OCI-LY7 (cell line): Measurements from ENCODE around the gene CLCF1. TPM values are rescaled to one million over a fixed set of nuclear protein-coding genes. Genes with fewer than 3 reads are reported as not detected.

ENCODE experiments used
- BruUV-seq: library from RNA; stranded (reverse); fragments of 400-500 nt; replicated peaks from 2 replicates; lab custom pipeline; 2021; lab: Mats Ljungman, UMichigan
- CTCF ChIA-PET: fragments of 300-600 bp; sonication (Branson Sonifier 250); formaldehyde crosslinking; loops from one replicate; lab custom pipeline; 2022; ENCODE audit warnings: antibody characterized with exemption; ENCODE audit not compliant: unreplicated experiment; lab: Charles Lee
- POLR2A ChIA-PET: fragments of 300-600 bp; sonication (Branson Sonifier 250); formaldehyde crosslinking; loops from one replicate; lab custom pipeline; 2022; ENCODE audit warnings: antibody characterized with exemption; lab: Charles Lee
- DNase-seq: peaks from one replicate; pipeline ENCODE4 v3.0.0-alpha.2; 2015; ENCODE audit warnings: low spot score
- H2AFZ ChIP-seq: fragments of 200-600 bp; sonication (generic), shearing (Covaris generic); 2 replicates; pipeline ENCODE4 v1.6.1; 2014; ENCODE audit warnings: mild to moderate bottlenecking, antibody characterized with exemption, low read length, moderate library complexity
- H3K27ac ChIP-seq: fragments of 200-600 bp; sonication (generic); 2 replicates; pipeline ENCODE4 v1.5.1; 2014; ENCODE audit warnings: mixed run types, low read depth, mild to moderate bottlenecking, moderate library complexity, low read length, inconsistent platforms; ENCODE audit not compliant: poor library complexity, severe bottlenecking
- H3K36me3 ChIP-seq: fragments of 200-600 bp; sonication (generic); 2 replicates; pipeline ENCODE4 v1.6.1; 2014; ENCODE audit warnings: mild to moderate bottlenecking, antibody characterized with exemption, low read length, moderate library complexity, mixed read lengths; ENCODE audit not compliant: insufficient read depth
- H3K4me1 ChIP-seq: fragments of 200-600 bp; sonication (generic); 2 replicates; pipeline ENCODE4 v1.5.1; 2014; ENCODE audit warnings: mild to moderate bottlenecking, low read length; ENCODE audit not compliant: insufficient read depth, poor library complexity, severe bottlenecking
- H3K4me2 ChIP-seq: fragments of 200-600 bp; sonication (generic); 2 replicates; pipeline ENCODE4 v1.6.1; 2014; ENCODE audit warnings: mild to moderate bottlenecking, low read length
- H3K4me3 ChIP-seq: fragments of 200-600 bp; sonication (generic); 2 replicates; pipeline ENCODE4 v1.5.1; 2014; ENCODE audit warnings: mild to moderate bottlenecking, low read depth, low read length; ENCODE audit not compliant: poor library complexity, severe bottlenecking
- H3K79me2 ChIP-seq: fragments of 200-600 bp; sonication (generic); 2 replicates; pipeline ENCODE4 v1.6.1; 2016; ENCODE audit warnings: low read depth, mild to moderate bottlenecking, low read length, moderate library complexity, mixed read lengths; ENCODE audit not compliant: insufficient read depth
- H3K9me2 ChIP-seq: fragments of 200-600 bp; sonication (generic); 2 replicates; pipeline ENCODE4 v1.6.1; 2016; ENCODE audit warnings: mild to moderate bottlenecking, low read length, mixed read lengths; ENCODE audit not compliant: insufficient read depth
- H3K9me3 ChIP-seq: fragments of 200-600 bp; sonication (generic); 2 replicates; pipeline ENCODE4 v1.6.1; 2014; ENCODE audit warnings: mild to moderate bottlenecking, mixed run types, low read length, mixed read lengths
- H4K20me1 ChIP-seq: fragments of 200-600 bp; sonication (generic); 2 replicates; pipeline ENCODE4 v1.6.1; 2014; ENCODE audit warnings: mild to moderate bottlenecking, antibody characterized with exemption, low read length, moderate library complexity, mixed read lengths; ENCODE audit not compliant: insufficient read depth
- EZH2phosphoT487 ChIP-seq: fragments of 200-600 bp; sonication (generic); IDR thresholded peaks from 2 replicates; pipeline ENCODE4 v1.6.1; 2018; ENCODE audit warnings: low read depth, borderline replicate concordance, mild to moderate bottlenecking, mixed run types, antibody characterized with exemption, low read length, moderate library complexity, mixed read lengths
- intact Hi-C: fragments of 100-400 bp; cut with micrococcal nuclease; formaldehyde crosslinking; loops from one replicate; pipeline ENCODE4 v1.10.0; 2022; ENCODE audit not compliant: unreplicated experiment
- total RNA-seq, 2 experiments: library from RNA; depleted of rRNA in 1 of 2; stranded (reverse); fragments of >200 nt in 1 of 2; shearing (Covaris generic) in 1 of 2; gene quantifications; 2 replicates each; pipeline ENCODE4 v1.2.3, GENCODE V29; 2014 to 2022
- TF ChIP-seq, protein P1 (sequence below): fragments of 200-600 bp; sonication (generic); conservative IDR thresholded peaks from 2 replicates; pipeline ENCODE4 v1.5.1; 2014; ENCODE audit warnings: mild to moderate bottlenecking, antibody characterized with exemption, low read length, moderate library complexity, mixed read lengths

Gene CLCF1
- total RNA-seq, 2 experiments from 2014 or later: 0.34 to 0.35 TPM

DNA sequence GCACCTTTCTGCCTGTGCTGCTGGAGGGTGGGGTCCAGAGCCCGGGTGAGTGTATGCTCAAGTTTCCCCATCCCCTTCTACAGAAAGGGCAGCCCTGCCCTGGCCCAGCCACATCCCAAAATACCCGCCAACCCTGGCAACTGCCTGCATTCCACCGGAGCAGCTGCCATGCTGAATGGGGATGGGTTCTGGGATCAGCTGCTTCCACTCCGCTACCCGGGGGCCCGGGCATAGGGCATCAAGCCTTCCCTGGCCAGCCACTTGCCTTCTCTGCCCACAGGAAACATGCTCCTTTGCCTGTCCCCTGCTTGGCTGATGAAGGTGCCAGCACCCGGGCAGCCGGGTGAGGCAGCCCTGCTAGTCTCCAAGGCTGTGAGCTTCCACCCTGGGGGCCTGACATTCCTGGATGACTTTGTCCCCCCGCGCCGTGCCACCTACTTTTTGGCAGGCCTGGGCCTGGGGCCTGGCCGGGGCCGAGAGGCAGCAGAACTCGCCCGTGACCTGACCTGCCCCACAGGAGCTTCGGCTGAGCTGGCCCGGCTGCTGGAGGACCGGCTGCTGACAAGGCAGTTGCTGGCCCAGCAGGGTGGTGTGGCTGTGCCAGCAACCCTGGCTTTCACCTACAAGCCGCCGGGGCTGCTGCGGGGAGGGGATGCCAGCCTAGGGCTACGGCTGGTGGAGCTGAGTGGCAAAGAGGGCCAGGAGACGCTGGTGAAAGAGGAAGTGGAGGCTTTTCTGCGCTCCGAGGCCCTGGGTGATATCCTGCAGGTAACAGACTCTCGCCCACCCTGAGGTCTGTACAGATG lies 45.3 kb upstream of the CLCF1 start:
- intact Hi-C loops: no loop called here
- H3K4me2 ChIP-seq: peak overlapping the region; percentile 79
- no peaks in the 10 kb centered on the region for H3K79me2 ChIP-seq
- DNase-seq: no peak
- no peaks in the 10 kb centered on the region for H4K20me1 ChIP-seq
- no peaks in the 10 kb centered on the region for H3K9me3 ChIP-seq
- H3K27ac ChIP-seq: no peak overlapping the region
- peak overlapping the region; percentile 31 for H3K4me3 ChIP-seq
- H3K36me3 ChIP-seq: no peaks in the 10 kb centered on the region
- ChIA-PET POLR2A (interaction anchor here (0.6 to 2.2 kb wide), 4 partner anchors 10 to 63 kb away, joined by 3 to 9 read pairs (median 6); partner anchors contain the start of gene PTPRCAP), CTCF (no interaction called here)
- no peaks in the 10 kb centered on the region for H3K9me2 ChIP-seq
- H3K4me1 ChIP-seq: peaks cover 50% of the 10 kb centered on the region
- TF ChIP-seq, protein P1, sequence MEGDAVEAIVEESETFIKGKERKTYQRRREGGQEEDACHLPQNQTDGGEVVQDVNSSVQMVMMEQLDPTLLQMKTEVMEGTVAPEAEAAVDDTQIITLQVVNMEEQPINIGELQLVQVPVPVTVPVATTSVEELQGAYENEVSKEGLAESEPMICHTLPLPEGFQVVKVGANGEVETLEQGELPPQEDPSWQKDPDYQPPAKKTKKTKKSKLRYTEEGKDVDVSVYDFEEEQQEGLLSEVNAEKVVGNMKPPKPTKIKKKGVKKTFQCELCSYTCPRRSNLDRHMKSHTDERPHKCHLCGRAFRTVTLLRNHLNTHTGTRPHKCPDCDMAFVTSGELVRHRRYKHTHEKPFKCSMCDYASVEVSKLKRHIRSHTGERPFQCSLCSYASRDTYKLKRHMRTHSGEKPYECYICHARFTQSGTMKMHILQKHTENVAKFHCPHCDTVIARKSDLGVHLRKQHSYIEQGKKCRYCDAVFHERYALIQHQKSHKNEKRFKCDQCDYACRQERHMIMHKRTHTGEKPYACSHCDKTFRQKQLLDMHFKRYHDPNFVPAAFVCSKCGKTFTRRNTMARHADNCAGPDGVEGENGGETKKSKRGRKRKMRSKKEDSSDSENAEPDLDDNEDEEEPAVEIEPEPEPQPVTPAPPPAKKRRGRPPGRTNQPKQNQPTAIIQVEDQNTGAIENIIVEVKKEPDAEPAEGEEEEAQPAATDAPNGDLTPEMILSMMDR: no peak
- no peak for TF ChIP-seq EZH2phosphoT487
- peak overlapping the region; percentile 6; the same call in 1 of the 2 replicates for H2AFZ ChIP-seq
- BruUV-seq: no TSS peak

DNA sequence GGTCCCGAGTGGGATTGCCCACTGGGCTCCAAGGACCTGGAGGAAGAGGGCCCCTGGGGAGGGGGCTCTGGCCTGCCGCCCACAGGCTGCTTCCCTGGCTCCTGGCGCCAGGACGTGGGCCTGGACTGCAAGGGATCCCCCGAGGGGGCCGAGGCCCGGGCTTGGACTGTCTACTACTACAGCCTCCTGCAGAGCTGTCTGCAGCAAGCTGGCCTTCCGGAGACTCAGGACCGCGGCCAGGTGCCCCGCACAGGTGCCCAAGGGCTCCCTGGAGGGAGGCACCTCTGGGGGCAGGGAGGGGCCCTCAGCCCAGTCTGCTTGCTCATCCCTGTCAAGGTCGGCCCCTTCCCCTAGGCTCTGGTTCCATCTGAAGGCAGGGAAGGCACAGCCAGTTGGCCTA lies 44.0 kb upstream of the CLCF1 start:
- Histone ChIP-seq H3K4me1 (peaks cover 60% of the 10 kb centered on the region), H4K20me1 (no peaks in the 10 kb centered on the region), H3K9me2 (no peaks in the 10 kb centered on the region), H3K9me3 (no peaks in the 10 kb centered on the region), H3K4me3 (no peak overlapping the region), H3K4me2 (no peak overlapping the region), H3K79me2 (no peaks in the 10 kb centered on the region), H3K36me3 (no peaks in the 10 kb centered on the region), H3K27ac (no peak overlapping the region), H2AFZ (no peak overlapping the region)
- BruUV-seq: no TSS peak
- TF ChIP-seq, protein P1: no peak
- no peak for TF ChIP-seq EZH2phosphoT487
- DNase-seq: no peak
- ChIA-PET CTCF (no interaction called here), POLR2A (interaction anchor here (0.6 to 2.2 kb wide), 2 partner anchors 10 to 13 kb away, joined by 3 to 7 read pairs; no protein-coding TSS in a partner anchor)
- intact Hi-C loops: no loop called here
